WERI-Rb-1 (cell line): ENCODE results near the gene PPP1R15A.

Source experiments
- DNase-seq: peaks from one replicate; pipeline ENCODE4 v3.0.0-alpha.2; 2020
- H3K27ac ChIP-seq: fragments of 250-450 bp; sonication (Bioruptor Pico); 2 replicates; pipeline ENCODE4 v1.5.1; 2020; ENCODE audit warnings: mild to moderate bottlenecking, moderate library complexity
- H3K27me3 ChIP-seq: fragments of 250-450 bp; sonication (Bioruptor Pico); 2 replicates; pipeline ENCODE4 v1.5.1; 2021; ENCODE audit warnings: mild to moderate bottlenecking, low read depth, moderate library complexity; ENCODE audit not compliant: insufficient read depth, severe bottlenecking
- H3K36me3 ChIP-seq: fragments of 250-450 bp; sonication (Bioruptor Pico); 2 replicates; pipeline ENCODE4 v1.5.1; 2020; ENCODE audit warnings: mild to moderate bottlenecking, moderate library complexity
- H3K4me3 ChIP-seq: 2 replicates; pipeline ENCODE4 v1.5.1; 2011; ENCODE audit warnings: low read depth, mild to moderate bottlenecking, control low read depth, low read length
- H3K9me3 ChIP-seq: fragments of 250-450 bp; sonication (Bioruptor Pico); 2 replicates; pipeline ENCODE4 v1.5.1; 2021; ENCODE audit warnings: mild to moderate bottlenecking, moderate library complexity; ENCODE audit not compliant: severe bottlenecking
- TF ChIP-seq, protein P1 (sequence below): IDR thresholded peaks from 2 replicates; pipeline ENCODE4 v1.5.1; 2011; ENCODE audit warnings: low read depth, mild to moderate bottlenecking, control low read depth, inconsistent platforms, low read length

PPP1R15A gene

DNA sequence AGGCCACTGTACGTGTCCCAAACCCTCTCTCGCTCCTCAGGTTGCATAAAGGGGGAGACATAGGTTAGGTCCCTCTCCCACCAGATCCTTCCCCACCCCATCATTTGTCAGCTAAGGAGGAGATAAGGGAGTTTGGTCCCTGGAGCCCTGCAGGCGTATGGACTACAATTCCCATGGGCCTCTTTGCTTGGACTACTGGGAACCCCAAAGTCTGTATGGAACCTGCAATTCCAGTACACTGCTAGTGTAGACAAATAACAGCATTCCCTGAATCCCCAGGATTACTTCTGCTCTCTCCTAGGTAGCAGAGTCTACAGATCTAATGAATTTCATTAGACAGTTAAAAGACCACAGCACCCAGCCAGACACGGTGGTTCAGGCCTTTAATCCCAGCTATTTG lies 19.9 kb upstream of the PPP1R15A start:
- no peak overlapping the region for H3K4me3 ChIP-seq
- DNase-seq: no peak
- TF ChIP-seq, protein P1, sequence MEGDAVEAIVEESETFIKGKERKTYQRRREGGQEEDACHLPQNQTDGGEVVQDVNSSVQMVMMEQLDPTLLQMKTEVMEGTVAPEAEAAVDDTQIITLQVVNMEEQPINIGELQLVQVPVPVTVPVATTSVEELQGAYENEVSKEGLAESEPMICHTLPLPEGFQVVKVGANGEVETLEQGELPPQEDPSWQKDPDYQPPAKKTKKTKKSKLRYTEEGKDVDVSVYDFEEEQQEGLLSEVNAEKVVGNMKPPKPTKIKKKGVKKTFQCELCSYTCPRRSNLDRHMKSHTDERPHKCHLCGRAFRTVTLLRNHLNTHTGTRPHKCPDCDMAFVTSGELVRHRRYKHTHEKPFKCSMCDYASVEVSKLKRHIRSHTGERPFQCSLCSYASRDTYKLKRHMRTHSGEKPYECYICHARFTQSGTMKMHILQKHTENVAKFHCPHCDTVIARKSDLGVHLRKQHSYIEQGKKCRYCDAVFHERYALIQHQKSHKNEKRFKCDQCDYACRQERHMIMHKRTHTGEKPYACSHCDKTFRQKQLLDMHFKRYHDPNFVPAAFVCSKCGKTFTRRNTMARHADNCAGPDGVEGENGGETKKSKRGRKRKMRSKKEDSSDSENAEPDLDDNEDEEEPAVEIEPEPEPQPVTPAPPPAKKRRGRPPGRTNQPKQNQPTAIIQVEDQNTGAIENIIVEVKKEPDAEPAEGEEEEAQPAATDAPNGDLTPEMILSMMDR: no peak
- no peaks in the 10 kb centered on the region for H3K9me3 ChIP-seq
- no peaks in the 10 kb centered on the region for H3K36me3 ChIP-seq
- H3K27ac ChIP-seq: no peak overlapping the region
- H3K27me3 ChIP-seq: no peaks in the 10 kb centered on the region

DNA sequence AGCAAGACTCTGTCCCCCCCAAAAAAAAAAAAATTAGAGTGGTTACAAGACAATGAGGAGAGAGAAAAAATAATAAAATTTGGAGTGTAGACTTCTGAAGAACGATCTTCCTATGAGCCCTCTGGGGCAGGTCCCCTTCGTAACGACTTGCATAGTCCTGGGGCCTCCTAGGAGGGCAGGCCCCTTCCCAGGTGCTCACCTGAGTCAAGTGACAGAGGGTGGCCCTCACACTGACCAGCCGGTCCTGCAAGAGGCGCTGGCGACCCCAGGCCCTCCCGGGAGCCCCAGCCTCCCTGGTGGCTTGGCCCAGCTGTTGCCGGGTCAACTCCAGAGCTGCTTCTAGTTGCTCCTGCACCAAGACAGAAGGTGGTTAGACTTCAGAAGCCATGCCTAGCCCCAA lies 18.7 kb upstream of the PPP1R15A start:
- Histone ChIP-seq H3K36me3 (no peaks in the 10 kb centered on the region), H3K9me3 (no peaks in the 10 kb centered on the region), H3K4me3 (no peak overlapping the region), H3K27ac (no peak overlapping the region), H3K27me3 (no peaks in the 10 kb centered on the region)
- no peak for DNase-seq
- TF ChIP-seq, protein P1: no peak

DNA sequence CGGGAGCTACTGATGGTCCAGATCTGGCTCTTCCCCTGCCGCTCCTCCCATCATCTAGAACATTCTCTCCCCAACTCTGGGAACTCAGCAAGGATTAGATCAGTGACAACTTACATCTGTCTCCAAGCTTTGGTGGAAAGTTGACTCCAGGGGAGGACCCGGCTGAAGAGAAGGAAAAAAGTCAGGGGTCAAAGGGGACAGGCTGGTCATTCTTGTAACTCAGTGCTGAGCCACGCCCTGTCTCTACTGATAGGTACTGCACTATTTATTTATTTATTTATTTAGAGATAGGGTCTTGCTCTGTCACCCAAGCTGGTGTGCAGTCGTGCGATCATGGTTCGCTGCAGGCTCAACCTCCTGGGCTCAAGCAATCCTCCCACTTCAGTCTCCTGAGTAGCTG lies 18.1 kb upstream of the PPP1R15A start:
- TF ChIP-seq, protein P1: no peak
- H3K27ac ChIP-seq: no peak overlapping the region
- H3K27me3 ChIP-seq: no peaks in the 10 kb centered on the region
- no peaks in the 10 kb centered on the region for H3K36me3 ChIP-seq
- no peak for DNase-seq
- no peak overlapping the region for H3K4me3 ChIP-seq
- no peaks in the 10 kb centered on the region for H3K9me3 ChIP-seq

GRCh38 chr19:48856921-48857320 lies 15.3 kb upstream of the PPP1R15A start:
- H3K9me3 ChIP-seq: no peaks in the 10 kb centered on the region
- no peaks in the 10 kb centered on the region for H3K27me3 ChIP-seq
- DNase-seq: no peak
- H3K36me3 ChIP-seq: no peaks in the 10 kb centered on the region; the same call in 1 of the 2 replicates
- no peak overlapping the region for H3K4me3 ChIP-seq
- no peak overlapping the region for H3K27ac ChIP-seq
- TF ChIP-seq, protein P1: no peak

- Histone ChIP-seq H3K4me3 (no peak overlapping the region), H3K27me3 (no peaks in the 10 kb centered on the region), H3K36me3 (no peaks in the 10 kb centered on the region; the same call in 1 of the 2 replicates), H3K9me3 (no peaks in the 10 kb centered on the region), H3K27ac (no peak overlapping the region)
- TF ChIP-seq, protein P1: no peak
- DNase-seq: no peak
Observed at GRCh38 chr19:48858984-48859710, 13.1 kb upstream of the PPP1R15A start.
